ENCODE data around the gene OBP2B. TPM values are rescaled to one million over a fixed set of nuclear protein-coding genes. Genes with fewer than 3 reads are reported as not detected.

The OBP2B gene
- total RNA-seq, 1 experiment from 2014 or later: not detected

- no peaks in the 10 kb centered on the region for H3K4me1 Mint-ChIP-seq (ENCODE audit: insufficient read depth, unreplicated experiment)
- TF ChIP-seq, protein P1, sequence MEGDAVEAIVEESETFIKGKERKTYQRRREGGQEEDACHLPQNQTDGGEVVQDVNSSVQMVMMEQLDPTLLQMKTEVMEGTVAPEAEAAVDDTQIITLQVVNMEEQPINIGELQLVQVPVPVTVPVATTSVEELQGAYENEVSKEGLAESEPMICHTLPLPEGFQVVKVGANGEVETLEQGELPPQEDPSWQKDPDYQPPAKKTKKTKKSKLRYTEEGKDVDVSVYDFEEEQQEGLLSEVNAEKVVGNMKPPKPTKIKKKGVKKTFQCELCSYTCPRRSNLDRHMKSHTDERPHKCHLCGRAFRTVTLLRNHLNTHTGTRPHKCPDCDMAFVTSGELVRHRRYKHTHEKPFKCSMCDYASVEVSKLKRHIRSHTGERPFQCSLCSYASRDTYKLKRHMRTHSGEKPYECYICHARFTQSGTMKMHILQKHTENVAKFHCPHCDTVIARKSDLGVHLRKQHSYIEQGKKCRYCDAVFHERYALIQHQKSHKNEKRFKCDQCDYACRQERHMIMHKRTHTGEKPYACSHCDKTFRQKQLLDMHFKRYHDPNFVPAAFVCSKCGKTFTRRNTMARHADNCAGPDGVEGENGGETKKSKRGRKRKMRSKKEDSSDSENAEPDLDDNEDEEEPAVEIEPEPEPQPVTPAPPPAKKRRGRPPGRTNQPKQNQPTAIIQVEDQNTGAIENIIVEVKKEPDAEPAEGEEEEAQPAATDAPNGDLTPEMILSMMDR (IDR thresholded peaks at IDR 0.05; ENCODE audit: unreplicated experiment): no peak
- no peak overlapping the region for H3K4me3 Mint-ChIP-seq (ENCODE audit: unreplicated experiment)
- H3K36me3 Mint-ChIP-seq (ENCODE audit: insufficient read depth, unreplicated experiment): no peaks in the 10 kb centered on the region
- BruUV-seq (replicated peaks): no TSS peak
- DNase-seq (ENCODE audit: unreplicated experiment): no peak
- intact Hi-C loops (cut with micrococcal nuclease): no loop called here
- CTCF ChIA-PET: no interaction called here
- H3K9me3 Mint-ChIP-seq (ENCODE audit: unreplicated experiment): no peaks in the 10 kb centered on the region
- H3K27ac Mint-ChIP-seq (ENCODE audit: low read depth, unreplicated experiment): no peak overlapping the region
- H3K27me3 Mint-ChIP-seq (ENCODE audit: insufficient read depth, unreplicated experiment): peaks cover 24% of the 10 kb centered on the region
- POLR2A ChIA-PET: no interaction called here
Observed at GRCh38 chr9:133249337-133249736, 40.3 kb upstream of the OBP2B start.

DNA sequence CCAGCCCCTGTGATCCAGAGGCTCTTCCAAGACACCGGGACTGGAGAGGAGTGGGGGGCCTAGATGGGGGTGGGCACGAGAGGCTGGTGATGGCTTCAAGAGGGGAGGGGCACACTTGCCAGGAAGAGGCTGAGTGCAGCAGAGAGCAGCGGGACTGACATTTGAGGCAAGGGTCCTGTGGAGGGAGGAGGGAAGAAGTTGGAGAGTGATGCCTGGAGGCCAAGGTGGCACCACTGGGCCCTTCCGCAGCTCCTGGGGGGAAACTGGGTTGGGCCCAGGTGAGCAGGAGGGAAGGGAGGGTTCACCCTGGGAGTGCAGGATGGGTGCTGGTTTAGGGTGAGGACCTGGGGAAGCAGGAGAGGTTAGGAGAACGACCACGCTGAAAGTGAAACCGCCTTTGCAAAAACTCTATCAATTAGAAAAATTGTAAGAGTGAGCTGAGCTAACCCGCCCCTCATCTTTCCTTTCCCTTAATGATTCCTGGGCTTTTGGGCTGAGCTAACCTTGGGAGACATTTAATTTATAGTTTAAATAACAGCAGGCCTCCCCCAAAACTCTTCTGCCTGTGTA is 39.8 kb upstream of the OBP2B start:
- no peaks in the 10 kb centered on the region for H3K4me1 Mint-ChIP-seq (ENCODE audit: insufficient read depth, unreplicated experiment)
- no peak for DNase-seq (ENCODE audit: unreplicated experiment)
- POLR2A ChIA-PET: no interaction called here

GRCh38 chr9:133247632-133248031 is 38.6 kb upstream of the OBP2B start:
- no TSS peak for BruUV-seq (replicated peaks)
- CTCF ChIA-PET: no interaction called here
- H3K27ac Mint-ChIP-seq (ENCODE audit: low read depth, unreplicated experiment): no peak overlapping the region
- TF ChIP-seq, protein P1 (IDR thresholded peaks at IDR 0.05; ENCODE audit: unreplicated experiment): no peak
- no peak for DNase-seq (ENCODE audit: unreplicated experiment)
- intact Hi-C loops (cut with micrococcal nuclease): no loop called here
- H3K27me3 Mint-ChIP-seq (ENCODE audit: insufficient read depth, unreplicated experiment): peaks cover 24% of the 10 kb centered on the region
- H3K4me1 Mint-ChIP-seq (ENCODE audit: insufficient read depth, unreplicated experiment): no peaks in the 10 kb centered on the region
- H3K4me3 Mint-ChIP-seq (ENCODE audit: unreplicated experiment): no peak overlapping the region
- POLR2A ChIA-PET: no interaction called here
- no peaks in the 10 kb centered on the region for H3K36me3 Mint-ChIP-seq (ENCODE audit: insufficient read depth, unreplicated experiment)
- H3K9me3 Mint-ChIP-seq (ENCODE audit: unreplicated experiment): no peaks in the 10 kb centered on the region

More for the DNA sequence above, 39.8 kb upstream of the OBP2B start:
- no TSS peak for BruUV-seq (replicated peaks)
- Mint-ChIP-seq H3K36me3 (ENCODE audit: insufficient read depth, unreplicated experiment) (no peaks in the 10 kb centered on the region), H3K4me3 (ENCODE audit: unreplicated experiment) (no peak overlapping the region), H3K27me3 (ENCODE audit: insufficient read depth, unreplicated experiment) (peaks cover 24% of the 10 kb centered on the region), H3K27ac (ENCODE audit: low read depth, unreplicated experiment) (no peak overlapping the region), H3K9me3 (ENCODE audit: unreplicated experiment) (no peaks in the 10 kb centered on the region)
- CTCF ChIA-PET: no interaction called here
- intact Hi-C loops (cut with micrococcal nuclease): no loop called here
- TF ChIP-seq, protein P1 (IDR thresholded peaks at IDR 0.05; ENCODE audit: unreplicated experiment): no peak

DNA sequence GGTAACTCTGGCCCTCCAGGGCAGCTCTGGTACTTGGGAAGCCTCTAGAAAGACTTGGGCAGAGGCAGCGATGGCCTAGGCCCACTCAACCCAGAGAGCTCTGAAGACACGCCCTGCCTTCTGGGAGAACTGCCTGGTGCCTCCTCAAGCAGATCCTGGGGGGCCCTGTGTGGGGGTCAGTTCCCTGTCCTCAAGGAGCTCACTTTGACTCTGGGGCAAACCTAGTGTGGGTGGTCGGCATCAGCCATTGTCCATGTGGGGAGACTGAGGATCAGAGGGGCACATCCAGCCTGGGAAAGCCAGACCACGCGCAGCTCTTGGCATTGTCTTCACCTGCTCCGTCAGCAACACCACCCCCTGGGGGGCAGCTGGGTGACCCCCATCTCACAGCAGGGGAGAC is 37.9 kb upstream of the OBP2B start:
- TF ChIP-seq, protein P1 (IDR thresholded peaks at IDR 0.05; ENCODE audit: unreplicated experiment): no peak
- Mint-ChIP-seq H3K9me3 (ENCODE audit: unreplicated experiment) (no peaks in the 10 kb centered on the region), H3K27ac (ENCODE audit: low read depth, unreplicated experiment) (no peak overlapping the region), H3K27me3 (ENCODE audit: insufficient read depth, unreplicated experiment) (peaks cover 24% of the 10 kb centered on the region), H3K4me1 (ENCODE audit: insufficient read depth, unreplicated experiment) (no peaks in the 10 kb centered on the region), H3K4me3 (ENCODE audit: unreplicated experiment) (no peak overlapping the region), H3K36me3 (ENCODE audit: insufficient read depth, unreplicated experiment) (no peaks in the 10 kb centered on the region)
- BruUV-seq (replicated peaks): no TSS peak
- POLR2A ChIA-PET: no interaction called here
- no peak for DNase-seq (ENCODE audit: unreplicated experiment)
- intact Hi-C loops (cut with micrococcal nuclease): no loop called here
- CTCF ChIA-PET: interaction anchor here (0.6 kb wide), 1 partner anchor 208 kb away, joined by 3 read pairs; no protein-coding TSS in a partner anchor

Data from MCF 10A (cell line).